Stromal cell of bone marrow (primary cell): ENCODE data around the gene UFSP2.

Experiments used
- DNase-seq: peaks from one replicate; pipeline ENCODE4 v3.0.0-alpha.2; 2012; ENCODE audit warnings: low read depth

UFSP2 gene

GRCh38 chr4:185426960-185427688 lies 1.4 kb upstream of the UFSP2 start:
- DNase-seq: no peak

- DNase-seq: peak; percentile 27
Measured at GRCh38 chr4:185424905-185425646, 688 bp downstream of the UFSP2 start.

- DNase-seq: peak; percentile 51
Measured at GRCh38 chr4:185421366-185422124, 4.2 kb downstream of the UFSP2 start.

- no peak for DNase-seq
Measured at GRCh38 chr4:185416955-185417354, 8.8 kb downstream of the UFSP2 start.

- no peak for DNase-seq
Measured at GRCh38 chr4:185412412-185412811, 13.4 kb downstream of the UFSP2 start.

GRCh38 chr4:185411849-185412248 lies 13.9 kb downstream of the UFSP2 start:
- DNase-seq: no peak

GRCh38 chr4:185408432-185408831 lies 17.3 kb downstream of the UFSP2 start:
- no peak for DNase-seq

GRCh38 chr4:185405296-185405999 lies 20.3 kb downstream of the UFSP2 start:
- no peak for DNase-seq

- DNase-seq: no peak
Measured at GRCh38 chr4:185404031-185404430, 21.7 kb downstream of the UFSP2 start.

GRCh38 chr4:185399466-185399865 lies 26.3 kb downstream of the UFSP2 start:
- DNase-seq: no peak

- DNase-seq: no peak
Measured at GRCh38 chr4:185398618-185399017, 27.1 kb downstream of the UFSP2 start.

- no peak for DNase-seq
Measured at GRCh38 chr4:185396724-185397385, 28.9 kb downstream of the UFSP2 start, which contains the start of gene ANKRD37. ANKRD37 (plus strand) TSS chr4:185396841; CDS start chr4:185396924, 83 bp downstream.

GRCh38 chr4:185395956-185396723 lies 29.6 kb downstream of the UFSP2 start:
- peak; percentile 94 for DNase-seq

- DNase-seq: peak; percentile 90
Measured at GRCh38 chr4:185395238-185395955, 30.4 kb downstream of the UFSP2 start, which contains the start of gene LRP2BP. LRP2BP (minus strand) TSS chr4:185395924; CDS start chr4:185378186, 17,738 bp downstream.

GRCh38 chr4:185394568-185395237 lies 31.1 kb downstream of the UFSP2 start:
- DNase-seq: no peak

- DNase-seq: no peak
Measured at GRCh38 chr4:185392156-185392555, 33.6 kb downstream of the UFSP2 start.

- DNase-seq: no peak
Measured at GRCh38 chr4:185390941-185391340, 34.8 kb downstream of the UFSP2 start.

GRCh38 chr4:185387957-185388356 lies 37.8 kb downstream of the UFSP2 start:
- no peak for DNase-seq

- no peak for DNase-seq
Measured at GRCh38 chr4:185384930-185385331, 40.8 kb downstream of the UFSP2 start.
